ENCODE data around the gene CALM3.
"Not testable (repeated sequence)": the region's sequence is repeated elsewhere in the genome, so short reads cannot be mapped to it uniquely, and the experiment has no call there.

CALM3 gene

DNA sequence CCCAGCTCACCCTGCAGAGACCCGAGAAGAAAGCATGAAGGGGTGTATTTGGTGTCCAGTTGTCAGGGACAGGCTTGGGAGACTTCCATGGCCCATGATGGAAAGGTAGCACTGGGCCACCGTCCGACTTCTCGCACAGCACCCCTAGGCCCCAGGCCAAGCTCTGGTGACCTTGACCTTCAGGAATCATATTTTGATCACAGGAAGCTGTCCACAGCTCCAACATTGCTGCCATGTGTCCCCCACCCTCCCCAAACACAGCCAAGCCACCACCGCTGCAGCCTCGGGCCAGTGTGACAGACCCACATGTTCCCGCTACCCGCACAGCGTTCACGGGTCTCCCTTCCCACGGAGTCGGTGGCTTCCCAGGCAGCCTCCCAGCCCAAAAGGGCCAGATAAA is 24.6 kb downstream of the CALM3 start:
- ChIA-PET CTCF (interaction anchor here (0.5 kb wide), 1 partner anchor 378 kb away, joined by 3 read pairs; no protein-coding TSS in a partner anchor), POLR2A (no interaction called here)
- DNase-seq (ENCODE audit: extremely low spot score): no peak
- TF ChIP-seq ELF4 (IDR thresholded peaks at IDR 0.05): no peak
- TF ChIP-seq FOXA1 (IDR thresholded peaks at IDR 0.05): no peak
- TF ChIP-seq ZNF384 (IDR thresholded peaks at IDR 0.05): no peak
- no peak for TF ChIP-seq BHLHE40 (IDR thresholded peaks at IDR 0.05; ENCODE audit: borderline replicate concordance)

GRCh38 chr19:46626446-46626845 is 25.3 kb downstream of the CALM3 start:
- DNase-seq (ENCODE audit: extremely low spot score): no peak
- ChIA-PET CTCF (interaction anchor here (0.6 kb wide), 1 partner anchor 124 kb away, joined by 3 read pairs; no protein-coding TSS in a partner anchor), POLR2A (no interaction called here)

GRCh38 chr19:46628970-46629369 is 27.8 kb downstream of the CALM3 start:
- ChIA-PET POLR2A (interaction anchor here (1.0 kb wide), 1 partner anchor 27 kb away, joined by 3 read pairs; no protein-coding TSS in a partner anchor), CTCF (interaction anchor here (0.8 kb wide), 1 partner anchor 15 kb away, joined by 3 read pairs; no protein-coding TSS in a partner anchor)
- not testable (repeated sequence) for DNase-seq (ENCODE audit: extremely low spot score)

More at GRCh38 chr19:46626446-46626845, 25.3 kb downstream of the CALM3 start:
- TF ChIP-seq FOXK2 (IDR thresholded peaks at IDR 0.05) (no peak), ZNF384 (IDR thresholded peaks at IDR 0.05) (no peak), SP1 (IDR thresholded peaks at IDR 0.05) (no peak), ARNT (IDR thresholded peaks at IDR 0.05) (no peak), L3MBTL2 (conservative IDR thresholded peaks at IDR 0.05) (no peak), LEF1 (IDR thresholded peaks at IDR 0.05; ENCODE audit: borderline replicate concordance) (no peak), TARDBP (IDR thresholded peaks at IDR 0.05) (no peak), FOXA1 (IDR thresholded peaks at IDR 0.05) (no peak), FOXM1 (IDR thresholded peaks at IDR 0.05; ENCODE audit: borderline replicate concordance) (no peak)
- TF ChIP-seq, protein P1, sequence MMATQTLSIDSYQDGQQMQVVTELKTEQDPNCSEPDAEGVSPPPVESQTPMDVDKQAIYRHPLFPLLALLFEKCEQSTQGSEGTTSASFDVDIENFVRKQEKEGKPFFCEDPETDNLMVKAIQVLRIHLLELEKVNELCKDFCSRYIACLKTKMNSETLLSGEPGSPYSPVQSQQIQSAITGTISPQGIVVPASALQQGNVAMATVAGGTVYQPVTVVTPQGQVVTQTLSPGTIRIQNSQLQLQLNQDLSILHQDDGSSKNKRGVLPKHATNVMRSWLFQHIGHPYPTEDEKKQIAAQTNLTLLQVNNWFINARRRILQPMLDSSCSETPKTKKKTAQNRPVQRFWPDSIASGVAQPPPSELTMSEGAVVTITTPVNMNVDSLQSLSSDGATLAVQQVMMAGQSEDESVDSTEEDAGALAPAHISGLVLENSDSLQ (IDR thresholded peaks at IDR 0.05): no peak

DNA sequence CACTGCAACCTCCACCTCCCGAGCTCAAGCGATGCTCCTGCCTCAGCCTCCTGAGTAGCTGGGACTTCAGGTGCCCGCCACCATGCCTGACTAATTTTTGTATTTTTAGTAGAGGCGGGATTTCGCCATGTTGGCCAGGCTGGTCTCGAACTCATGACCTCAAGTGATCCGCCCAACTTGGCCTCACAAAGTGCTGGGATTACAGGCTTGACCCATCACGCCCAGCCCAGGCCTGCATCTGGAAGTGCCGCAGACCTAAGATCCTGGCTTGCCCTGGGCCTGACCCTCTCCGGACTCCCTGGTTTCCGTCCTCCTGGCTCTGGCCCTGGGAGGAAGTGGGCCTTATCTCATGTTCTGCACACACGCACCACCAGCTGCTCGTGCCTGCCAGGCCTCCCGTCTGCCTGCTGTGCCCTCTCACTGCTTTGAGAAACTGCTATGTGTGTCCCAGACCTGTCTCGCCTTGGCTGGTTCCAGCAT is 28.5 kb downstream of the CALM3 start:
- TF ChIP-seq ELF4 (IDR thresholded peaks at IDR 0.05) (no peak), HDGF (IDR thresholded peaks at IDR 0.05; ENCODE audit: borderline replicate concordance) (no peak), FOXK2 (IDR thresholded peaks at IDR 0.05) (no peak), CTBP1 (IDR thresholded peaks at IDR 0.05; ENCODE audit: borderline replicate concordance) (no peak), SP1 (IDR thresholded peaks at IDR 0.05) (no peak), BHLHE40 (IDR thresholded peaks at IDR 0.05; ENCODE audit: borderline replicate concordance) (no peak), NFRKB (IDR thresholded peaks at IDR 0.05) (no peak), ZNF384 (IDR thresholded peaks at IDR 0.05) (no peak), SUZ12 (IDR thresholded peaks at IDR 0.05) (no peak), L3MBTL2 (conservative IDR thresholded peaks at IDR 0.05) (no peak), FOXA1 (IDR thresholded peaks at IDR 0.05) (no peak), ARNT (IDR thresholded peaks at IDR 0.05) (no peak), FOXM1 (IDR thresholded peaks at IDR 0.05; ENCODE audit: borderline replicate concordance) (no peak), LEF1 (IDR thresholded peaks at IDR 0.05; ENCODE audit: borderline replicate concordance) (no peak)
- TF ChIP-seq, protein P1 (IDR thresholded peaks at IDR 0.05): no peak
- ChIA-PET POLR2A (interaction anchor here (1.0 kb wide), 1 partner anchor 28 kb away, joined by 3 read pairs; no protein-coding TSS in a partner anchor), CTCF (interaction anchor here (0.8 kb wide), 1 partner anchor 15 kb away, joined by 3 read pairs; no protein-coding TSS in a partner anchor)
- DNase-seq (ENCODE audit: extremely low spot score): no peak

DNA sequence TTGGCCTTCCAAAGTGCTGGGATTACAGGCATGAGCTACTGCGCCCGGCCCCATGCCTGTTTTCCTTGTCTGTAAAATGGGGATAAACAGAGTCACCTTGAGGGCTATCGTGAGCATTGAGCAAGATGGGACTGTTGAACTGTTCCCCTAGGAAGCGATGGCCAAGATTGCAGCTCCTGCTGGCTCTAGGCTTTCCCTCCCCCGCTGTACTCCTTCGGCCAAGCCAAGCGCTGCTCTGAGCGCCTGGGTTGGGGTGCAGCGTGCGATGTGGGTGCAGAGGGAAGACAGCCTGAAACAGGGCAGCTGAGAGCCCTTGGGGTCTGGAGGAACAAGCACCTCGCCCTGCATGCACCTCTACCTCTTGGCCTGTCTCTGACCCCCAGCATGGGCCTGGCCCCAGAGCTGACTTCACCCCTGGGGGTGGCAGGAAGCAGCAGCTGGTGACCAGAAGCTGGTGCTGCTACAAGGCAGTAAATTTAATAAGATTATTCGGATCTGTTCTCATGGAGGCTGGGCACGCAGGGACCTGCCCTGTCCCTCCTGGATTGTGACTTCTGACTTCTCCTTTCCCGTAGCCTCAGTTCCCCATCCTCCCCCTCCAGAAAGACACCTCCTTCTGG is 29.6 kb downstream of the CALM3 start:
- ChIA-PET POLR2A (no interaction called here), CTCF (interaction anchor here (1.0 to 2.0 kb wide), 3 partner anchors 14 to 31 kb away, joined by 4 to 7 read pairs (median 6); partner anchors contain the start of gene DACT3)
- no peak for DNase-seq (ENCODE audit: extremely low spot score)
- no peak for TF ChIP-seq SP1 (IDR thresholded peaks at IDR 0.05)

GRCh38 chr19:46631481-46631880 is 30.4 kb downstream of the CALM3 start:
- DNase-seq (ENCODE audit: extremely low spot score): no peak
- CTCF ChIA-PET: interaction anchor here (1.0 to 2.0 kb wide), 3 partner anchors 14 to 30 kb away, joined by 4 to 7 read pairs (median 6); partner anchors contain the start of gene DACT3
- no peak for TF ChIP-seq ZNF384 (IDR thresholded peaks at IDR 0.05)
- no peak for TF ChIP-seq FOXA1 (IDR thresholded peaks at IDR 0.05)
- TF ChIP-seq BHLHE40 (IDR thresholded peaks at IDR 0.05; ENCODE audit: borderline replicate concordance): no peak
- TF ChIP-seq ELF4 (IDR thresholded peaks at IDR 0.05): no peak
- no peak for TF ChIP-seq ARNT (IDR thresholded peaks at IDR 0.05)
- TF ChIP-seq CTBP1 (IDR thresholded peaks at IDR 0.05; ENCODE audit: borderline replicate concordance): no peak
- TF ChIP-seq FOXK2 (IDR thresholded peaks at IDR 0.05): no peak
- TF ChIP-seq L3MBTL2 (conservative IDR thresholded peaks at IDR 0.05): no peak
- TF ChIP-seq, protein P1 (IDR thresholded peaks at IDR 0.05): no peak
- no peak for TF ChIP-seq FOXM1 (IDR thresholded peaks at IDR 0.05; ENCODE audit: borderline replicate concordance)
- TF ChIP-seq LEF1 (IDR thresholded peaks at IDR 0.05; ENCODE audit: borderline replicate concordance): no peak
- no peak for TF ChIP-seq TARDBP (IDR thresholded peaks at IDR 0.05)
- no peak for TF ChIP-seq SUZ12 (IDR thresholded peaks at IDR 0.05)
- POLR2A ChIA-PET: no interaction called here

Measured in HEK293T (cell line).